Measurements from ENCODE around the gene ARL3.

The ARL3 gene

GRCh38 chr10:102757323-102757722 is 43.1 kb upstream of the ARL3 start:
- Histone ChIP-seq H3K18ac (ENCODE audit: low read depth in 1 of 2, low read length in 2 of 2) (peak overlapping the region in 1 of 2 experiments; percentile 70), H3K4ac (ENCODE audit: low read depth in 1 of 2, low read length in 2 of 2) (peak overlapping the region in 1 of 2 experiments; percentile 49), H3K79me1 (replicated peaks; ENCODE audit: low read length, poor library complexity, severe bottlenecking) (peaks cover 17% of the 10 kb centered on the region), H3K4me1 (ENCODE audit: control insufficient read depth, insufficient read depth, low read depth, low read length) (peaks cover 9% of the 10 kb centered on the region), H4K8ac (ENCODE audit: low read length) (no peak overlapping the region), H3K14ac (ENCODE audit: low read length in 2 of 2) (peak overlapping the region in 1 of 2 experiments; percentile 48), H3K27me3 (ENCODE audit: control insufficient read depth in 1 of 2, insufficient read depth in 1 of 2, low read length in 2 of 2) (no peaks in the 10 kb centered on the region), H3K9me3 (ENCODE audit: control insufficient read depth, low read length) (no peaks in the 10 kb centered on the region), H2BK15ac (ENCODE audit: low read depth, poor library complexity, severe bottlenecking) (no peak overlapping the region), H2BK12ac (ENCODE audit: low read length in 2 of 2) (peak overlapping the region in 1 of 2 experiments; percentile 88), H2BK5ac (ENCODE audit: low read depth, low read length, poor library complexity, severe bottlenecking) (no peak overlapping the region), H3K23ac (ENCODE audit: low read length in 2 of 2) (no peak overlapping the region), H2BK120ac (ENCODE audit: low read depth, low read length) (no peak overlapping the region), H3K4me3 (ENCODE audit: insufficient read depth in 1 of 2, low read depth in 1 of 2, low read length in 2 of 2) (no peak overlapping the region), H4K91ac (ENCODE audit: low read length) (no peak overlapping the region), H3K36me3 (ENCODE audit: control insufficient read depth in 1 of 2, insufficient read depth in 2 of 2, low read depth in 1 of 2, low read length in 2 of 2) (peaks cover 0 to 5% of the 10 kb centered on the region in 2 experiments), H2AFZ (ENCODE audit: low read depth, low read length) (no peak overlapping the region), H3K27ac (ENCODE audit: low read length, poor library complexity, severe bottlenecking) (no peak overlapping the region), H3K4me2 (ENCODE audit: low read length, poor library complexity, severe bottlenecking) (no peak overlapping the region), H2AK5ac (ENCODE audit: low read length, severe bottlenecking) (no peak overlapping the region), H3K9ac (ENCODE audit: low read length) (no peak overlapping the region)
- DNase-seq, result no peak
- WGBS, result 96% methylated on average over 6 of the region's 6 CpGs

- H4K91ac ChIP-seq (ENCODE audit: low read length), result no peak overlapping the region
- peak overlapping the region in 1 of 2 experiments; percentile 60 for H3K4me3 ChIP-seq (ENCODE audit: insufficient read depth in 1 of 2, low read depth in 1 of 2, low read length in 2 of 2)
- H2AFZ ChIP-seq (ENCODE audit: low read depth, low read length), result no peak overlapping the region
- H3K79me1 ChIP-seq (replicated peaks; ENCODE audit: low read length, poor library complexity, severe bottlenecking), result peaks cover 11% of the 10 kb centered on the region
- peaks cover 10% of the 10 kb centered on the region for H3K4me1 ChIP-seq (ENCODE audit: control insufficient read depth, insufficient read depth, low read depth, low read length)
- no peaks in the 10 kb centered on the region for H3K9me3 ChIP-seq (ENCODE audit: control insufficient read depth, low read length)
- H4K8ac ChIP-seq (ENCODE audit: low read length), result no peak overlapping the region
- no peak overlapping the region for H3K18ac ChIP-seq (ENCODE audit: low read depth in 1 of 2, low read length in 2 of 2)
- H2BK120ac ChIP-seq (ENCODE audit: low read depth, low read length), result no peak overlapping the region
- 92% methylated on average over 1 of the region's 1 CpG for WGBS
- peak overlapping the region; percentile 81 for H3K9ac ChIP-seq (ENCODE audit: low read length)
- H2BK5ac ChIP-seq (ENCODE audit: low read depth, low read length, poor library complexity, severe bottlenecking), result no peak overlapping the region
- no peaks in the 10 kb centered on the region for H3K27me3 ChIP-seq (ENCODE audit: control insufficient read depth in 1 of 2, insufficient read depth in 1 of 2, low read length in 2 of 2)
- no peak overlapping the region for H2BK15ac ChIP-seq (ENCODE audit: low read depth, poor library complexity, severe bottlenecking)
- H3K27ac ChIP-seq (ENCODE audit: low read length, poor library complexity, severe bottlenecking), result peak overlapping the region; percentile 46
- peaks cover 0 to 5% of the 10 kb centered on the region in 2 experiments for H3K36me3 ChIP-seq (ENCODE audit: control insufficient read depth in 1 of 2, insufficient read depth in 2 of 2, low read depth in 1 of 2, low read length in 2 of 2)
- no peak overlapping the region for H2BK12ac ChIP-seq (ENCODE audit: low read length in 2 of 2)
- DNase-seq, result no peak
- no peak overlapping the region for H3K4ac ChIP-seq (ENCODE audit: low read depth in 1 of 2, low read length in 2 of 2)
- H2AK5ac ChIP-seq (ENCODE audit: low read length, severe bottlenecking), result no peak overlapping the region
- no peak overlapping the region for H3K23ac ChIP-seq (ENCODE audit: low read length in 2 of 2)
- no peak overlapping the region for H3K14ac ChIP-seq (ENCODE audit: low read length in 2 of 2)
- no peak overlapping the region for H3K4me2 ChIP-seq (ENCODE audit: low read length, poor library complexity, severe bottlenecking)
Observed at GRCh38 chr10:102753718-102754117, 39.5 kb upstream of the ARL3 start.

GRCh38 chr10:102752934-102753664 is 38.9 kb upstream of the ARL3 start:
- peaks cover 2 to 5% of the 10 kb centered on the region in 2 experiments for H3K36me3 ChIP-seq (ENCODE audit: control insufficient read depth in 1 of 2, insufficient read depth in 2 of 2, low read depth in 1 of 2, low read length in 2 of 2)
- peak overlapping the region; percentile 46 for H3K27ac ChIP-seq (ENCODE audit: low read length, poor library complexity, severe bottlenecking)
- no peak overlapping the region for H2BK120ac ChIP-seq (ENCODE audit: low read depth, low read length)
- H3K27me3 ChIP-seq (ENCODE audit: control insufficient read depth in 1 of 2, insufficient read depth in 1 of 2, low read length in 2 of 2), result no peaks in the 10 kb centered on the region
- H2BK15ac ChIP-seq (ENCODE audit: low read depth, poor library complexity, severe bottlenecking), result peak overlapping the region; percentile 44
- peak overlapping the region; percentile 64 for H4K91ac ChIP-seq (ENCODE audit: low read length)
- H3K14ac ChIP-seq (ENCODE audit: low read length in 2 of 2), result peak overlapping the region in 1 of 2 experiments; percentile 89
- no peak overlapping the region for H2AFZ ChIP-seq (ENCODE audit: low read depth, low read length)
- H4K8ac ChIP-seq (ENCODE audit: low read length), result peak overlapping the region; percentile 66
- H3K4me1 ChIP-seq (ENCODE audit: control insufficient read depth, insufficient read depth, low read depth, low read length), result peaks cover 8% of the 10 kb centered on the region
- H2BK12ac ChIP-seq (ENCODE audit: low read length in 2 of 2), result peak overlapping the region; percentile 53 to 70
- H3K23ac ChIP-seq (ENCODE audit: low read length in 2 of 2), result no peak overlapping the region
- H3K79me1 ChIP-seq (replicated peaks; ENCODE audit: low read length, poor library complexity, severe bottlenecking), result peaks cover 14% of the 10 kb centered on the region
- H2AK5ac ChIP-seq (ENCODE audit: low read length, severe bottlenecking), result peak overlapping the region; percentile 78
- WGBS, result 78% methylated on average over 3 of the region's 4 CpGs
- H2BK5ac ChIP-seq (ENCODE audit: low read depth, low read length, poor library complexity, severe bottlenecking), result no peak overlapping the region
- peak overlapping the region; percentile 22 to 80 for H3K4ac ChIP-seq (ENCODE audit: low read depth in 1 of 2, low read length in 2 of 2)
- peak; percentile 91 for DNase-seq
- peak overlapping the region; percentile 33 for H3K4me2 ChIP-seq (ENCODE audit: low read length, poor library complexity, severe bottlenecking)
- no peaks in the 10 kb centered on the region for H3K9me3 ChIP-seq (ENCODE audit: control insufficient read depth, low read length)
- peak overlapping the region; percentile 75 to 76 for H3K18ac ChIP-seq (ENCODE audit: low read depth in 1 of 2, low read length in 2 of 2)
- H3K4me3 ChIP-seq (ENCODE audit: insufficient read depth in 1 of 2, low read depth in 1 of 2, low read length in 2 of 2), result peak overlapping the region in 1 of 2 experiments; percentile 60
- peak overlapping the region; percentile 81 for H3K9ac ChIP-seq (ENCODE audit: low read length)

DNA sequence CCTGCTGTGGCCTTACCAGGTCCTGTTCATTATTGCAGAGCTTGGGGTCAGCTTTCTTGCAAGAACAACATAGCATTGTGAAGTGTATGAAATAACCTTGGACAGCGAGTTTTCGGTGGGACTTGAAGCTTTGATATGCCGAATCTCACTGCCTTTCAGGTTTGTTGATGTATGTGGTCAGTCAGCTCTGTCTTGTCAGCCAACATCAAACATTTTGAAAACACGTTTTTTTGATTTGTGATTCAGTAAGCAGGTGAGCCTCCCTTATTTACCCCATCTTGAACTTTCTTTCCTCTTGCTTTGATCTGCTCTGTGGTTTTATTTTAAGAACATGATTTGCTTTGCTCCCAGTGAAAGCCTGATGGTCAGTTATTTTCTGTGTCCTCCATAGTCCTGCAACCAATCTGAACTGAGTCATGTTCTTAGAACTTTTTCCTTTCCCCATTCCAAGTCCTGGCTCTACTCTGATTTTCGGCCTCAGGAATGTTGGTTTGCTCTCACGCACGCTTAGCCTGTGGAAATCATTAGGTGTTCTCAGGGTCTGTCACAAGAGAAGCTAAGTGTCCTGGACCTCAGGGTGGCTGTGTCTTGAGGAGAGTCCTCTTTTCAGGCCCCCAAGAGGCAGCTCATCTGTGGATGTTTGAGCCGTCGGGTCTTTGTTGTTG is 38.2 kb upstream of the ARL3 start:
- Histone ChIP-seq H4K91ac (ENCODE audit: low read length) (no peak overlapping the region), H4K8ac (ENCODE audit: low read length) (no peak overlapping the region), H3K4ac (ENCODE audit: low read depth in 1 of 2, low read length in 2 of 2) (no peak overlapping the region), H3K4me2 (ENCODE audit: low read length, poor library complexity, severe bottlenecking) (no peak overlapping the region), H3K4me3 (ENCODE audit: insufficient read depth in 1 of 2, low read depth in 1 of 2, low read length in 2 of 2) (peak overlapping the region in 1 of 2 experiments; percentile 60), H2AK5ac (ENCODE audit: low read length, severe bottlenecking) (no peak overlapping the region), H2BK120ac (ENCODE audit: low read depth, low read length) (no peak overlapping the region), H3K79me1 (replicated peaks; ENCODE audit: low read length, poor library complexity, severe bottlenecking) (peaks cover 15% of the 10 kb centered on the region), H3K4me1 (ENCODE audit: control insufficient read depth, insufficient read depth, low read depth, low read length) (peaks cover 8% of the 10 kb centered on the region), H3K18ac (ENCODE audit: low read depth in 1 of 2, low read length in 2 of 2) (peak overlapping the region in 1 of 2 experiments; percentile 75), H2AFZ (ENCODE audit: low read depth, low read length) (no peak overlapping the region), H3K9ac (ENCODE audit: low read length) (peak overlapping the region; percentile 81), H3K9me3 (ENCODE audit: control insufficient read depth, low read length) (no peaks in the 10 kb centered on the region), H3K27ac (ENCODE audit: low read length, poor library complexity, severe bottlenecking) (no peak overlapping the region), H3K23ac (ENCODE audit: low read length in 2 of 2) (no peak overlapping the region), H3K27me3 (ENCODE audit: control insufficient read depth in 1 of 2, insufficient read depth in 1 of 2, low read length in 2 of 2) (no peaks in the 10 kb centered on the region), H2BK5ac (ENCODE audit: low read depth, low read length, poor library complexity, severe bottlenecking) (no peak overlapping the region), H2BK15ac (ENCODE audit: low read depth, poor library complexity, severe bottlenecking) (no peak overlapping the region), H3K14ac (ENCODE audit: low read length in 2 of 2) (no peak overlapping the region), H2BK12ac (ENCODE audit: low read length in 2 of 2) (peak overlapping the region in 1 of 2 experiments; percentile 18), H3K36me3 (ENCODE audit: control insufficient read depth in 1 of 2, insufficient read depth in 2 of 2, low read depth in 1 of 2, low read length in 2 of 2) (peaks cover 2 to 7% of the 10 kb centered on the region in 2 experiments)
- WGBS, result 92% methylated on average over 6 of the region's 9 CpGs
- peak; percentile 87 for DNase-seq
